HG03135 (cell line): ENCODE data around the gene MYB.
"Not testable (repeated sequence)": the region's sequence is repeated elsewhere in the genome, so short reads cannot be mapped to it uniquely, and the experiment has no call there.

Experiments
- ATAC-seq: cut with Tn5 transposase; IDR thresholded peaks from one replicate; pipeline ENCODE4 v1.9.1; 2021; ENCODE audit warnings: mild to moderate bottlenecking, moderate library complexity; ENCODE audit not compliant: unreplicated experiment

Gene MYB

DNA sequence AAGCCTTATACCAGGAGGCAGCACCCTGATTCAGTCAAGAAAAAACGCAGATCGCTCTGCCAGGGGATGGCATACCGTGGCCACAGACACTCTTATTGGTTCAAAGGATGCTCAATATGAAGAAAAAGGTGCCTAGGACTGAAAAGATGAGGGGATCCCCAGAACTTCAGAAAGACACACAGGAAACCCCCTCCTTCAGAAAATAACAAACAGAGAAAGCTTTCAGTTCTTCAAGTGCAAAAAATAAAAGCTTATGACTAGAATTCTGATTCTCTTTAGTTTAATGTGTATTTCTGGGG, 17.7 kb upstream of the MYB start:
- ATAC-seq = peak; percentile 58

DNA sequence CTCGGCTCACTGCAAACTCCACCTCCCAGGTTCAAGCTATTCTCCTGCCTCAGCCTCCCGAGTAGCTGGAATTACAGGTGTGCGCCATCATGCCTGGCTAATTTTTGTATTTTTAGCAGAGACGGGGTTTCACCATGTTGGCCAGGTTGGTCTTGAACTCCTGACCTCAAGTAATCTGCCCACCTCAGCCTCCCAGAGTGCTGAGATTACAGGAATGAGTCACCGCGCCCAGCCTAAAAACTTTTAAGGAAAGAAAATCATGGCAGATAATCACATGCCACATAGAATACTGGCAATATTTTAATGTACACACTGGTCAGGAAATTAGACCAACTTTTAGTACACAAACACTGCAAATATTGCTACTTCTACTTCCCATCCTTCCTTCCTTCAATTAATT, 16.7 kb upstream of the MYB start:
- not testable (repeated sequence) for ATAC-seq

DNA sequence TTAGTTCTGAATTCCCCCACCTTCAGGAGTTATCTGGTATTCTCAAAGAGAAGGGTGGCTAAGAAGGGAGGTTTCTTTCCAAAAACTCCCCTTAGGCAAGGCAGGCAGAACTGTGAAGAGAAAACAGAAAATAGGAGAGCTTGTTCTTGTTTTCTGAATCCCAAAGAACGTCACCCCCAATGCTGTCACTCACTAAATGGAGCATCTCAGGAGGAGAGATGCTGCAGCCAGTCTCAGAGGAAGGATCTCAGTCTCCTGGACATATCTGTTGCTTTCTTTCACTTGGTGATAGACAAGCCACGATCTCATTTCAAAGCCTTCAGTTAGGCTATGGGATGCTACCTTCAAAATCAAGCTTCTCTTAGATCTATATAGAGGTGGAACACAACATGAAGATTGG, 16.1 kb upstream of the MYB start:
- ATAC-seq = no peak

DNA sequence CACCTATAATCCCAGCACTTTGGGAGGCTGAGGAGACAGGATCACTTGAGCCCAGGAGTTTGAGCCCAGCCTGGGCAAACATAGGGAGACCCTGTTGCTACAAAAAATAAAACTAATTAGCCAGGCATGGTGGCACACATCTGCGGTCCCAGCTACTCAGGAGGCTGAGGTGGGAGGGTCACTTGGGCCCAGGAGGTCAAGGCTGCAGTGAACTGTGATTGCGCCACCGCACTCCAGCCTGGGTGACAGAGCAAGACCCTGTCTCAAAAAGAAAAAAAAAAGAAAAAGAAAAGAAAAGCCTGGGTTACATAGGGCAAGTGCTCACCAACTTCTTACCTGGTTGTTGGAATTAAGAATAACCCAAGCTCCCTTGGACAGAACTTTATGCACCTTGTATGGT, 14.6 kb upstream of the MYB start:
- no peak for ATAC-seq

DNA sequence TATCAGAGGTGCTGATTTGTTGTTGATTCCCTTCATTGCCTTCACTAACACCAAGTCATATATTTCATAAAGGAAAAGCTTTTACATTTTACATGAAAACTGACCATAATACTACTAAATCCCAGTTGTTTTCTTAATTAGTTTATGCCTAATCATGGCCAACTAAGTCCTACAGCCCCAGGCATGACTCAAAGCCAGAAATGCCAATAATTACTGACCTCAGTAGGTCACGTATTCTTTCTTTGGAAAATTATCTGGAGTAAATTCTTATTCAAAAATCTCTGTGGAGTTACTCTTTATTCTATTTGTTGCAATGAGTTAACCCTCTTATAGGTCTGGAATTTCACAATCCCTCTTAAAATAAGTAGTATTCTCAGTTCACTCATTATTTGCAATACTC, 13.5 kb upstream of the MYB start:
- ATAC-seq = no peak

DNA sequence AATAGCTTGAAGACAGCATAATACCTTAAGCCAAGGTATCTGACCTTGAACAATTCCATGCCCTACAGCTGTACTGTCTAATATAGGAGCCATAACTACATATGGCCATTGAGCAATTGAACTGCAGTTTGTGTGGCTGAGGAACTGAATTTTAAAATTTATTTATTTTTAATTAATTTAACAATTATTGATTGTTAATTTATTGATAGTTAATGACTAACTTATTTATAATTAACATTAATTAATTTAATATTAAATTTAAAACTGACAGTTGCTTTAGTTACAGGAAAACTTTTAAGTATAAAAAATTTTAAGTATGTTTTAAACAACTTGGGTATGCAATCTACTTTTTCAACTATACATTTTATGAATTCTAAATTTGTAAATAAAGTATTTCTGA, 12.3 kb upstream of the MYB start:
- ATAC-seq = no peak

DNA sequence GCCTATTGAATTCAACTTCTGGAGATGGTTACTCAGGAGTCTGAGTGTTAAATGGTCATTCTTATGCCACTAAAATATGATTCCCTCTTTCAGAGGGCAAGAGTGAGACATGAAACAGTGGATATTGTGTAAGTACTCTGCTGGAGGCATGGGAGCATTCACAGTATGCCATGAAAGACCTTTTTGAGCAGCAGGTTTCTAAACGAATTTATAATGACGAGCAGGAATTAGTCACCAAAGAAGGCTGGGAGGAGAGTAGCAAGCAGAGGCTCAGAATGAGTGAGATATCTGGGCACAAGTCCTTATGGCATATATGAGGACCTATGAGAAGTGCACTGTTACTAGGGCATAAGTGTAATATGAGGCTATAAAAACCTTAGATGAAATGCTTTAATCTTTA, 10.9 kb upstream of the MYB start:
- ATAC-seq = no peak

DNA sequence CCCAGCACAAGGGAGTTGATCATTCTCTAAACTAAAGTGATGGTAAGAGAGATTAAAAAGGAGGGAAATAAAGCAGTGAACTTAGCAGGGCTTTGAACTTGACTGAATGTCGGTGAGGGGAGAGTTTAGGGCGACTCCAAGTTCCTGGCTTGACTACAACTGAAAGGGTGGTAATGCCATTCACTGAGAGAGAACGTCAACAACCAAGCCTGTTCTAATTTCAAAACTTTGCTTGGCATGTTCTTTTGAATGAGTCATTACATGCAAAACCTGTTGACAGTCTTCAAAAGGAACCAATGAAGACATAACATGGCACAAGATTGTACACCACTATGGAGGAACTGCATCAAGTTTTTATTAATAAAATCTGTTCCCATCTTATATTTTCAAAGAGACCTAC, 10.3 kb upstream of the MYB start:
- ATAC-seq = no peak

DNA sequence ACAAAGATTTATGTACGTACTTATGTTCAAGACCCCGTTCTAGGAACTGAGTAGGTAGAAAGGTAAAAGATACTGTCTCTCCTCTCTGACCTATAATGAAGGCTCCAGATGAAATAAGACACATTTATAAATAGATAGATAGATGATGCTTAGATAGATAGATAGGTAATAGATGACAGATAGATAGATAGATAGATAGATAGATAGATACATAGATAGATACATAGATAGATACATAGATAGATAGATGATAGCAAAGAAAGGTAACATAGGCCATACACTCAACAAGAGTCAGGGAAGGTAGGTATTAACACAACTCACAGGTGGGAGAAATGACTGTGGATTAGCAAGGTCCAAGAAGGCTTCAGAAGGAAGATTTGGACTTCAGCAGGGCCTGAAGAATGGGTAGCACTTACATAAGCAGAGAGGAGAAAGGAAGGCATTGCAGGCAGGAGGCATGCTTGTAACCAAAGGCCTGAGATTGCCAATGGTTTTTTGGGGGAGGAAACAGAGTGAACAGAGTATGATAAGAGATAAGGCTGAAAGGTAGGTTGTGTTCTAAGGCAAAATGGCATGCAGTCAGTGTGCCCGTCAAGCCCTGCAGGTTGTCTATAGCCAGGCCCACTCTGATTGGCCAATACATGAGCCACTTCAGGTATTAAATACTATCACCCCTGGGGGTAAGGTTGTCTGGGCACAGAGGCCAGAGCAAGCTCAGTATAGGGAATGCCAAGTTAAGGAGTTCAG, 7.7 kb upstream of the MYB start:
- no peak for ATAC-seq

DNA sequence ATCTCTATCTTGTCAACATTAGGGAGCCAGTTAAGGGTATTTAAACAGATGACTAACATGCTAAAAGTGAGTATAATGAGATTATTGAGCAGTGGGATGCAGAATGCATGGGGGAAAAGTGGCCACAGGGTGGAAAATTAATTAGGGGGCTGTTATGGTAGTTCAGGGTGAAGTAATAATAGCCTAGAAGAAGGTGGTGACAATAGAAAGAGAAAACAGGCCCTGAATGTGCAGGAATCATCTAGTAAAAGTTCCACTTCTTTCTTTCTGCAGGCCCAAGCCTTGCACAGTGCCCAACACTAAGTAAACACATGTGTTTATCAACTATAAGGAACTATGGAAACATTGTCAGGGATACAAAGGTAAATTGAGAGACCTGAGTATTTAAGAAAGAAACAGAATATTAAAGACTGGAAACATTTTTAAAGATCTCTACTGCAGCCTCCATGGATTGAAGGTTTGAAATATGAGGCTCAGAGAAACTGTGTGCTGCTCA, 7.1 kb upstream of the MYB start:
- ATAC-seq = no peak

DNA sequence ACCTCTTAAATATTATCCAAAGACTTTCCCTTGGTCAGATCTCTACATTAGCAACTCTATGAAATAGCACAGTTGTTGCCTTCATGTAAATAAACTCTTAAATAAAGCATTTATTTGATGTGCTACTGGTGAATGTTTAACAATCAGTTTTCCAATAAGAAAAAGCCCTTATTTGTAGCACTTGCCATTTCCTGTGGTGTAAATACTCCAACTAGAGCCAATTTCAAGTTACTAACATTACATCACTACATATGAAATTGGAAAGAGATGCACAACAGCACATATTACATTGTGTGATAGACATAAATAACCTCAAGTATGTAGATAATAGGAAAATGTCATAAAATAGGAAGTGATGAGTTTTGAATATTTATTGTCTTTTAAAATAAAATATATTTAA, 5.0 kb upstream of the MYB start:
- no peak for ATAC-seq

DNA sequence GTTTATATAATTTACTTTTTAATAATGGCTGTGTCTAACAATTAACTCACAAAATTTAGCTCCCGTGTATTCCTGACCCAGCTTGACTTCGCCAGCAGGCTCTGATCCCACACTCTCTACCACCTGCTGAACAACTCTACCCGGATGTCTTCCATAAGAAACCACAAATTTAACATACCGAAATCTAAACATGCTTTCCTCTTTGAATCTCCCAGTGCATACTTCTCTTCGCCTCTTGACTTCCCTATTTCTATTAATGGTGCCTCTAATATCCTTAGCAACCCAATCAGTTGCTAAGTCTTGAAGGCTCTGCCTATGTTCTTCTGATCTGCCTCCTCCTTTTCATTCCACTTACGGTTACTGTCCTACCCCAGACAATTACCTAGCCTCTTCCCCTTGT, 4.6 kb upstream of the MYB start:
- no peak for ATAC-seq

DNA sequence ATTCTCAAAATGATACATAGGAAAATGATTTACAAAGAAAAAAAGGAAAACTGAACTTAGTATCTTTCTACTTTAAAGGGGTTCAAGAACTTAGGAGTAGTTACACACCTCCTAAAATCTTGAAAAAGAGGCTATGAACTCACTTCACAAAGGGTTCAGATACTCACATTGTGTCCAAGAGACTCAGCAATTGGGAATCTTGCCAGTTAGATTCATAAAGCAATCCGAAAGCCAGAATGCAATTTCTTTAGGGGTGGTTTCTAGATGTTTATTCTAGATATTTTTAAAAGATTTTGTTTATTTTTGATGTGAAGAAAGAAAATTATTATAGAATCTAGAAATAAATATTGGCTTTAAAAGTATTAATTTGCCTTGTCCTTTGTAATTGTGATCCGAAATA, 1.7 kb upstream of the MYB start:
- no peak for ATAC-seq

DNA sequence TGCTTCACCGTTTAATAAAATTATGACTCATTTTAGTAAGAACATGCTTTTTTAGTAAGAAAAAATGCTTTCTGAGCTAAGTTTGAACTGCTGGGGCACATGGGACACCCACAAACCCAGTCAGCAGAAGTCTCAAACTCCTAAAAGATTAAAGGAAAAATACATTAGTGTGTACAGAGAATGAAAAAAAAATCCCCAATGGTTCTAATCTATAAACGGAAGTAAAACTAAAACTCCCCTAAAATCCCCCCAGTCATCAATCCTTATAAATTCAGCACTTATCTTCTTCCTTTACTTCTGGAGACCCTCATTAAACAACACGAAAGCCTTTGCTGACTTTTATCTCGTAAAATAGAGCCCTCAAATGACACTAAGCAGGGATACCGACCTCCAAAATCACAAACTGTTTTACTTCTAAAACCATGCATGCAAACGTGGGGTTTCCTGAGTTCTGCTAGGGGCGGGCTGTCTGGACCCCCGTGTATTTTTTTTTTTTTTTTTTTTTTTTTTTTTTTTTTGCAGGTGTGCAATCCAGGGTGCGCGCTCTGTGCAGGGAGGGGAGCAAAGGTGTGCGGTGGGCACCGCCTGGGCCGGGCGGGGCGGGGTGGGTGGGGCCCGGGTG, 1.1 kb upstream of the MYB start:
- no peak for ATAC-seq

DNA sequence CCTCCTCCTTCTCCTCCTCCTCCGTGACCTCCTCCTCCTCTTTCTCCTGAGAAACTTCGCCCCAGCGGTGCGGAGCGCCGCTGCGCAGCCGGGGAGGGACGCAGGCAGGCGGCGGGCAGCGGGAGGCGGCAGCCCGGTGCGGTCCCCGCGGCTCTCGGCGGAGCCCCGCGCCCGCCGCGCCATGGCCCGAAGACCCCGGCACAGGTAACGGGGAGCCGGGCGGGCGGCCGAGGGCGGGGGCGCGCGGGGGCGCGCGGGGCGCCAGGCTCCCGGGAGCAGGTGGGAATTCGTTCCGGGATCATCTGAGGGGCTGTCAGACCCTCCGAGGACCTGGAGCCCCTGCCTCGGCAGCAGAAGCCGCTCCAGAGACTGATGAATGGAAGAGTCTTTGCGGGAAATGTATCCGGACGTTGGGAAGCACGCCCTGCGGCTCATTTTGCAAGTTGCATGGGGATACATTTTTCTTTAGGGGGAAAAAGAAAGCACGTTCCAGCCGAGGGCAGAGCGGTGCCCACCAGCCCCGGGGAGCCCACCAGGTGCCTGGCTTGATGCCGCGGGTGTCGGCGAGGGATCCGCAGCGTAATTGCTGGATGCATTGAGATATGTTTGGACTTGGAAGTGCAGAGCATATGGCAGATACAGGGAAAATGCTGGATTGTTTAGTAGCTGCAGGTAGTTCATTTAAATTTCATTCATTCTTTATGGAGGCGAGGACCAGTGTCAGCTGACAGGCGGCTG, 394 bp downstream of the MYB start:
- no peak for ATAC-seq

DNA sequence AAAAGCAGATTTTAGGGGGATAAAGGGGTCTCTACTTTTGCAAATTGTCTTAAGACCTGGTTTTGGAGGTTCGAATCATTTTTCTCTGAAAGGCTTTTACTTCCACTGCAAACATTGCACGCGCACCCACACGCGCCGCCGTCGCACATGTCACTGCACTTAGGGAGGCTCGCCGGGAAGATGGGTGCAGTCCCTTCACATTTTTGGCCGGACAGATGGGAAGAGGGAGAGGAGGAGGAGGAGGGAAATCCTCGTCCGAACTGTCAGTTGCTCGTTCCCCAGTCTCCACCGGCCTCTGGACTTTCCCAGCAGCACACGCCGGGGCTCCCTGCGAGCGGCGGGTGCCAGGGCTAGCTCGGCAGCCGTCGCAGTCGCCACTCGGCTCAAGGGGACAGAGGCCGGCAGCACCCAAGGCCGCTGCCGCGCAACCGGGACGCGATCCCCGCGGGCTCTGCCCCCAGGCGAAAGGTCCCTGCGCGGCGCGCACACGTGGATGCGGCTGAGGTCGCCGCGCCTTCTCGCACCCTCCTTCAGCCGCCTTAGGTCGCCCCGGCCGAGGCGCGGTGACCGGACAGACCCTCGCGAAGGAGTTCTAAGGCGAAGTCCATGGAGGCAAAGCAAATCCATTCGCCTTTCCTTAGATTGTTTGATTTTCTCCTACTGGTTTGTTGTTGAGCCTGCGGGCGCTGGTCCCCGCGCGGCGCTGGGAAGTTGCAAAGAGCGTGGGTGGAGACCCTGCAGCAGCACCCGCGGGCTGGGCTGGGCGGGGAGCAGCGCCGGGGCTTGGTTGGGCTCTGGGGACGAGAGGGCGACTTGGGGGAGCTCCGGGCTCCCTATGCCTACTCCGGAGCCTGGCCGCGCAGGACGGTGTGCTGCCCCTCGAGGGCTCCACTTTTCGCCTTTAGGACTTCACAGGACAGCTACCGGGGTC, 1.2 kb downstream of the MYB start:
- ATAC-seq = peak; percentile 11

DNA sequence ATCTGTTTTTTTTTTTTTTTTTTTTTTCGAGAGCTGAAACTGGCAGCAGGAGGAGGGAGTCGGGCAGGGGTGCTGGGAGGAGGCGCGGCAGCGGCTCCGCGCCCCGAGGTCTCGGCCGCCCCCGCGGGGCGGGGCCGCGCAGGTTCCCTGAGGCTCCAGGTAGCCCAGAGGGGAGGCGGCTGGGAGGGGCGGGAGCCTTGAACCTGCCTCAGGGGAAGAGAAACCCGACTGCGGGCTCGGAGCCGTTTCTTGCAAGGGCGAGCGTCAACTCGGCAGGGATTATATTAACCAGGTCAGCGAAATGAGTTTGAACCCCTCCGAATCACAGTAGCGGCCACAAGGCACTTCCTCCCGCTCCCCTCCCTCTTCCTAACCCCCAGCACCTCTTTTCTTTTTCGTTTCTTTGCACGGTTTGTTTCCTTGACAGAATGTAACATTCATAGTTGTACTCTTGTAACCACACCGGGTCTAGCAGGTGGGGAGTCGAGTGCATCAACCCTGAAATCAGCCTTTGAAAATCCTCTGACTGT, 2.0 kb downstream of the MYB start:
- ATAC-seq = peak; percentile 45

DNA sequence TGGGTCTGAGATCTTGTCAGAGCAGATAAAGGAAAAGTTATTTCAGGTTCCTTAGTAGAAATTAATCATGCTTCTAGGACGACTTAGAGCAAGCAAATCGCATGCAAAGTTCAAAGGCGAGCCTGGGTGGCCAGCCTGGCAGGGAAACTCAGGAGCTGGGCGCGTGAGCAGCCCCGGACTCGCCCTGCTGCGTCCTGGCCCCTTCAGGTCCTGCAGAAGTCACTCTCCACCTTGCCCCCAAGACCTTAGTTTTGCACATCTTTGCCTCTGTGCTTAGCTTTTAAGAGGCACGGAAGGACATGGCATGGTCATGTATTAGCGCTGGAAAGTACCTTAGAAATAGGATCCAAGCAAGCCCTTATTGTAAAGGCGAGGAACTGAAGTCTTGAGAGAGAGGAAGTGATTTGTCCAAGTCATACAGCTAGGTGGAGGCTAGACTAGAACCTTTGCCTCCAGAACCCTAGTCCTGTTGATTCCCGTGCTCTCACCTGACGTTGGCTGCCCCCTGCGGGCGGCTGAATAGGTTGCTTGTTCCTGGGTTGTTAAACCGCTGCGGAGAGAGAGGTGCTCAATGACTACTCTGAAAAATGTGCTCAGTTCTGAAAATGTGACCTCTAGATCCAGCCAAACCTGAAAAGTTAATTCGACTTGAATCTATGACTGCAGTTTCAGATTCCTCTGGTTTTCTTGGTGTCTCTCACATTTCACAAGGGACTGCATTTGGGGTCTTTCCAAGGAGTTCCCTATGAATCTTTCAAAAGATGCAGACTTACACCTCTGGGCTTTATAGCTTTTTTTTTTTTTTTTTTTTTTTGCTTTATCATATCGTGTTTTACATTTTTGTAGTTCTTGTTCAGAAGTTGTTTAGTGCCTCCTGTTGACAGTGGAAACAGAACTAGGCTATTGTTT, 2.7 kb downstream of the MYB start:
- ATAC-seq = peak; percentile 30

DNA sequence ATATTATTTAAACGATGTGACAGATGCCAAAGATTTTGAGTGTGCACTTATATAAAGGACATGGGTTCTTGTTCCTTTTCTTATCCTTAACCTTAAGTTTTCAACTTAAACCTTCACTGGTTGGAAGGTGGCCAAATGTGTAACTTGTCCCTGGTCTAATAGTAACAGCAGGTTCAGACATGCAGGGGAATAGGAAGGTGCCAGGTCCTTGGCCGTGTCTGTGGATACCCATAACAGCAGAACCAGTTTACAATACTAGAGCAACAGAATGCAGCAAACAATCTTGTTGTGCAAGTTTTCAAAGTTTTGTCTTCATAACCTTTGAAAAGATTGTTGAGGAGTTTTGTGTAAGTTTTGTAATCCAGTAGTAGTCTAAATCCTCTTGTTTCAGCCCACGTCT, 4.4 kb downstream of the MYB start:
- no peak for ATAC-seq

DNA sequence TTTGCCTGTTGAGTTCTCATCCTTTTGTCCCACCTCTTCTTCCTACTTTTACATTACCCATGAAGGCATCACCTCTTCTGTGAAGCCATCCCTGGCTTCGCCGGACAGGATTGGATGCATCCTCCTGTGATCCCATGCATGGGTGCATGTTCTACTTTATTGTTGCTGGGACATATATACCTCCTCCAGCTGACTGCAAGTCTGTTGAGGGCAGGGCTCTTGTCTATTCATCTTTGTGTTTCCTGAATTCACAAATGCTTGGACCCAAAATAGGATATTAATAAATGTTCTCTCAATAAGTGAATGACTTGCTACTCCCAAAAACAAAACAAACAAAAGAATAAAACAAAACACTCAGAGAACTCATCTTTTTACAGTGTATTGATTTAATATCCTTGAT, 5.1 kb downstream of the MYB start:
- ATAC-seq = no peak
